Ovary (tissue), 9 donors: ENCODE measurements around the gene MTUS2. TPM values are rescaled to one million over a fixed set of nuclear protein-coding genes. Genes with fewer than 3 reads are reported as not detected.

ENCODE experiments used
- DNase-seq, 5 donors: peaks; one replicate each; pipeline ENCODE4 v3.0.0-alpha.2; 2019 to 2020
- H3K27ac ChIP-seq, 2 donors: fragments of 200-600 bp; one replicate each; pipeline versions ENCODE4 v1.5.1 to v1.8.0; 2019 to 2022
- H3K27me3 ChIP-seq: fragments of 200-600 bp; one replicate; pipeline ENCODE4 v1.8.0; 2022
- H3K36me3 ChIP-seq: fragments of 200-600 bp; sonication (generic); one replicate; pipeline ENCODE4 v1.5.1; 2019
- H3K4me1 ChIP-seq: one replicate; pipeline ENCODE4 v1.8.1; 2013; ENCODE audit warnings: mild to moderate bottlenecking, moderate library complexity; ENCODE audit not compliant: insufficient read depth
- H3K4me3 ChIP-seq: fragments of 200-600 bp; sonication (generic); one replicate; pipeline ENCODE4 v1.5.1; 2017
- H3K9me3 ChIP-seq, 2 donors: fragments of 200-600 bp in 1 of 2; sonication (generic) in 1 of 2; one replicate each; pipeline versions ENCODE4 v1.5.1 to v1.8.1; 2013 to 2019; ENCODE audit warnings: mild to moderate bottlenecking in 1 of 2, moderate library complexity in 1 of 2
- CTCF ChIP-seq, 3 donors: fragments of 450-650 bp in 2 of 3; fragments of 200-600 bp in 1 of 3; IDR thresholded peaks; one replicate each; pipeline versions ENCODE4 v1.5.1 to v1.8.0; 2016 to 2022; ENCODE audit warnings: antibody characterized with exemption in 3 of 3, mild to moderate bottlenecking in 1 of 3
- EP300 ChIP-seq: sonication (generic); formaldehyde crosslinking; IDR thresholded peaks from one replicate; pipeline ENCODE4 v1.6.1; 2017; ENCODE audit warnings: antibody characterized with exemption
- POLR2A ChIP-seq: fragments of 450-650 bp; IDR thresholded peaks from one replicate; pipeline ENCODE4 v1.6.1; 2017; ENCODE audit warnings: antibody characterized with exemption, mild to moderate bottlenecking, moderate library complexity
- WGBS, 3 donors: extraction: QIAGEN DNeasy Blood & Tissue Kit in 1 of 3; methylation state at CpG; one replicate each; pipeline versions ENCODE4 v1.1.5 to v1.1.7; 2013 to 2017; 5-methylcytosine and 5-hydroxymethylcytosine counted together
- intact Hi-C, 4 donors: fragments of 100-400 bp; cut with DNase I; formaldehyde crosslinking; loops; one replicate each; pipeline versions ENCODE4 v1.11.0 to v1.15.1; 2022 to 2023
- polyA plus RNA-seq, 2 donors: library from polyadenylated mRNA; stranded (reverse); fragments of 200-250 nt in 1 of 2; fragments of 350-450 nt in 1 of 2; fragmentation: Illumina TruSeq in 1 of 2; extraction: RNeasy Lipid Tissue Mini Kit (QIAGEN cat#74804) in 1 of 2; gene quantifications; one replicate each; pipeline ENCODE4 v1.2.3, GENCODE V29; 2013 to 2014
- total RNA-seq, 7 donors: library from RNA; depleted of rRNA in 2 of 7; stranded (reverse); fragments of >200 nt in 2 of 7; fragmentation: NEBNext Ultra II Directional in 3 of 7; extraction: Animal tissue kit (Norgen Biotek cat#: 25700) in 3 of 7; gene quantifications; one replicate each; pipeline versions ENCODE4 v1.1.0 to v1.2.4, GENCODE V29; 2016 to 2023
- donor health status: DM: no; HTN: no; CAD: no; lungs with moderate emphysema.
- donor health status: DM: no; HTN: no; CAD: no.
- donor health status: Bipolar disorder and iron deficiency.
- donor health status: DM: yes; HTN: yes; CAD: no.
- donor health status: DM: no; HTN: no; CAD: no.
- donor health status: DM: yes; HTN: yes; CAD: no.

Gene MTUS2
- total and polyA plus RNA-seq, 9 donors: 1.5 to 8.7 (median 5.4) TPM

GRCh38 chr13:28918030-28918429 lies 97.9 kb downstream of the MTUS2 start:
- no peak for DNase-seq
- H3K27me3 ChIP-seq: no peaks in the 10 kb centered on the region
- intact Hi-C loops: no loop called here
- TF ChIP-seq CTCF (IDR thresholded peaks at IDR 0.05) (no peak), EP300 (no peak), POLR2A (no peak)
- H3K36me3 ChIP-seq: no peaks in the 10 kb centered on the region
- no peak overlapping the region for H3K27ac ChIP-seq
- no peaks in the 10 kb centered on the region for H3K9me3 ChIP-seq
- H3K4me3 ChIP-seq: no peak overlapping the region
- WGBS, 3 donors: 86 to 92% (median 91%) methylated on average over 2 of the region's 2 CpGs
- H3K4me1 ChIP-seq: no peaks in the 10 kb centered on the region

GRCh38 chr13:28922341-28922740 lies 102.2 kb downstream of the MTUS2 start:
- Histone ChIP-seq H3K27ac (no peak overlapping the region), H3K36me3 (no peaks in the 10 kb centered on the region), H3K27me3 (no peaks in the 10 kb centered on the region), H3K9me3 (no peaks in the 10 kb centered on the region), H3K4me1 (no peaks in the 10 kb centered on the region), H3K4me3 (no peak overlapping the region)
- TF ChIP-seq POLR2A (no peak), EP300 (no peak), CTCF (IDR thresholded peaks at IDR 0.05) (no peak)
- intact Hi-C loops: no loop called here
- DNase-seq: no peak
- WGBS, 3 donors: 56 to 60% (median 57%) methylated on average over 6 of the region's 6 CpGs

GRCh38 chr13:28935104-28935503 lies 115.0 kb downstream of the MTUS2 start:
- DNase-seq: no peak
- Histone ChIP-seq H3K27ac (no peak overlapping the region), H3K36me3 (no peaks in the 10 kb centered on the region), H3K4me1 (no peaks in the 10 kb centered on the region), H3K9me3 (no peaks in the 10 kb centered on the region), H3K4me3 (no peak overlapping the region), H3K27me3 (no peaks in the 10 kb centered on the region)
- TF ChIP-seq CTCF (IDR thresholded peaks at IDR 0.05) (no peak), POLR2A (no peak), EP300 (no peak)
- intact Hi-C loops: no loop called here
- WGBS, 3 donors: 62 to 76% (median 66%) methylated on average over 2 of the region's 2 CpGs

GRCh38 chr13:28942906-28943305 lies 122.8 kb downstream of the MTUS2 start:
- WGBS, 3 donors: 48 to 61% (median 54%) methylated on average over 2 of the region's 2 CpGs
- H3K4me1 ChIP-seq: no peaks in the 10 kb centered on the region
- H3K27ac ChIP-seq: no peak overlapping the region

More at GRCh38 chr13:28942906-28943305, 122.8 kb downstream of the MTUS2 start:
- H3K9me3 ChIP-seq: no peaks in the 10 kb centered on the region
- intact Hi-C loops: no loop called here
- no peak for TF ChIP-seq POLR2A
- TF ChIP-seq EP300: no peak
- no peak for TF ChIP-seq CTCF (IDR thresholded peaks at IDR 0.05)
- no peaks in the 10 kb centered on the region for H3K27me3 ChIP-seq
- H3K4me3 ChIP-seq: no peak overlapping the region
- no peaks in the 10 kb centered on the region for H3K36me3 ChIP-seq
- DNase-seq: no peak
